Body of pancreas (tissue), 4 donors: ENCODE results near the gene ROBO1. TPM values are rescaled to one million over a fixed set of nuclear protein-coding genes. Genes with fewer than 3 reads are reported as not detected.

Experiments
- ATAC-seq: fragments of 150-250 bp; one replicate; pipeline ENCODE4 v1.9.1; 2016
- DNase-seq, 4 donors: peaks; one replicate each; pipeline ENCODE4 v3.0.0-alpha.2; 2019
- H3K27ac ChIP-seq, 4 donors: fragments of 200-600 bp; sonication (generic); 1 replicate in 3 of 4; 2 replicates in 1 of 4; pipeline versions ENCODE4 v1.5.1 to v1.6.1; 2016 to 2019; ENCODE audit warnings: mild to moderate bottlenecking in 1 of 4, mixed read lengths in 1 of 4, moderate library complexity in 1 of 4
- H3K27me3 ChIP-seq, 2 donors: fragments of 200-600 bp; sonication (generic); one replicate each; pipeline ENCODE4 v1.6.0; 2016; ENCODE audit warnings: mild to moderate bottlenecking in 1 of 2
- H3K36me3 ChIP-seq, 2 donors: fragments of 200-600 bp; sonication (generic); replicated peaks in 1 of 2; 2 replicates each; pipeline ENCODE4 v1.5.1; 2016; ENCODE audit warnings: low read depth in 2 of 2; ENCODE audit not compliant: insufficient read depth in 1 of 2
- H3K4me1 ChIP-seq: fragments of 200-600 bp; sonication (generic); one replicate; pipeline ENCODE4 v1.6.0; 2016
- H3K4me3 ChIP-seq, 2 donors: fragments of 200-600 bp; sonication (generic); 1 replicate in 1 of 2; 2 replicates in 1 of 2; pipeline ENCODE4 v1.5.1; 2016 to 2019
- H3K9me3 ChIP-seq, 3 donors: fragments of 200-600 bp; sonication (generic); 1 replicate in 2 of 3; 2 replicates in 1 of 3; pipeline ENCODE4 v1.5.1; 2016
- POLR2A ChIP-seq, 3 donors: fragments of 450-650 bp; IDR thresholded peaks; one replicate each; pipeline ENCODE4 v1.6.1; 2016; ENCODE audit warnings: antibody characterized with exemption in 3 of 3, mild to moderate bottlenecking in 2 of 3
- WGBS, 2 donors: methylation state at CpG; one replicate each; pipeline ENCODE4 v1.1.5; 2017; 5-methylcytosine and 5-hydroxymethylcytosine counted together
- intact Hi-C: fragments of 100-400 bp; cut with DNase I; formaldehyde crosslinking; loops from one replicate; pipeline ENCODE4 v1.15.1; 2023
- total RNA-seq, 2 donors: library from RNA; depleted of rRNA; stranded (reverse); fragments of >200 nt; gene quantifications; one replicate each; pipeline ENCODE4 v1.1.0, GENCODE V29; 2016
- TF ChIP-seq, protein P1 (sequence below), 7 experiments: fragments of 450-650 bp in 4 of 7; fragments of 200-600 bp in 3 of 7; sonication (generic) in 3 of 7; IDR thresholded peaks; one replicate each; pipeline ENCODE4 v1.5.1; 2016 to 2019; ENCODE audit warnings: antibody characterized with exemption in 7 of 7

ROBO1 gene
- total RNA-seq, 2 donors from 2014 or later = 3.9 to 9.9 TPM

DNA sequence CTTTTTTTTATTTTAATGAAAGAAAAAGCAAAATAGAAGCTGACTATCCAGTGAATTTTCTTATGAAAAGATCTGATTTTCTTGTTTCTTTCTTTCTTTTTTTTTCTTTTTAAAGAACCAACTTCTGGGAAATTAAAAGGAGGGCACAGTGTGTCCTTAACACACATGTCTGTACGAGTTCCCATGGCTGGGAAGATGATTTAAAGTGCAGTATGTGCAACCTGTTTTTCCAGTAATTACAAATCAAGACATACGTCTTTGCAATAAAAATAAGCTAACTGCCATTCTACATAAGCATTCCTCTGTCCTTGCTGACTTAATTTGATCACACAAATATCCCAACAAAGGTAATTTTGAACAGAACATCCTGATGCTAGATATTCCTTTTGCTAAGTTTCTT is 416.1 kb downstream of the ROBO1 start:
- no peak for ATAC-seq

DNA sequence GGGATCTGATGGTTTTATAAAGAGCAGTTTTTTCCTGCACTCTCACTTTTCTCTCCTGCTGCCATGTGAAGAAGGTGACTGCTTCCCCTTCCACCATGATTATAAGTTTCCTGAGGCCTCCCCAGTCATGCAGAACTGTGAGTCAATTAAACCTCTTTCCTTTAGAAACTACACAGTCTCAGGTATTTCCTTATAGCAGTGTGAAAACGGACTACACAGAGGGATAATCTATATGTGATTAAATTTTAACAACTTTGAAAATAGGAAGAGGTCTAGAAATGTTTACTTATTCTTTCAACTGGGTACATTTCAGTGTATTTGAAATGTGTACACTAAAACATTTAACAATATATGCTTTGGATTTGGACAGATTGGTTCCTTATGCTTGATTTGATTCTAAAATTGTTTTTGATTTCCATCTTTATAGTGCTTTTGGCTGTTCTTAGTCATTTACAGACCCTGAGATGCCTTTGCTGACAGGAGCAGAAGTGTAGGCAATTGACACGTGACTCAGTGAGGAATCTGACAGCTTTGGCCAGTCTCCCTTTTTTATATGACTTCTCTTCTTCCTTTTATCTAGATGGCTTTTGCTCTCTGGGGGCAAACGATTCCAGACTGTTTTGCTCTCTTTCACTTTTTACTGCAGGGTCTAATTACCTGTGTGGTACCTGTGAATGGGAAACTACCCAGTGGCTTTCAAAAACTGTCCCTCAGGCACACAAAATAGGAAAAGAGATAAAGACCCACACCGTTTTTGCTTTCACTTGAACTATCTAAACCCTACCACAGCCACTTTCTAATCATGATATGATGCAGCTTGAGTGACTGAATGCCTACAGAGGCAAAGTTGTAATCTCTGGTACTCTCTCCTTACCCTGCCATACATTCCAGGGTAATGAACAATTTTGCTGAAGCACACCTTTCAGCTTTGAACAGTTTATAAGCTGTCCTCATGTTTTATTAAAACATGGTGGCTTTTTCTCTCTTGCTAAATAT is 422.6 kb downstream of the ROBO1 start:
- no peak overlapping the region for H3K4me3 ChIP-seq
- no peak overlapping the region for H3K27ac ChIP-seq
- DNase-seq = no peak
- WGBS, 2 donors = 16 to 21% methylated on average over 4 of the region's 4 CpGs
- no peaks in the 10 kb centered on the region for H3K9me3 ChIP-seq
- no peaks in the 10 kb centered on the region for H3K4me1 ChIP-seq
- H3K27me3 ChIP-seq = no peaks in the 10 kb centered on the region
- intact Hi-C loops = no loop called here
- no peak for ATAC-seq
- TF ChIP-seq, protein P1, sequence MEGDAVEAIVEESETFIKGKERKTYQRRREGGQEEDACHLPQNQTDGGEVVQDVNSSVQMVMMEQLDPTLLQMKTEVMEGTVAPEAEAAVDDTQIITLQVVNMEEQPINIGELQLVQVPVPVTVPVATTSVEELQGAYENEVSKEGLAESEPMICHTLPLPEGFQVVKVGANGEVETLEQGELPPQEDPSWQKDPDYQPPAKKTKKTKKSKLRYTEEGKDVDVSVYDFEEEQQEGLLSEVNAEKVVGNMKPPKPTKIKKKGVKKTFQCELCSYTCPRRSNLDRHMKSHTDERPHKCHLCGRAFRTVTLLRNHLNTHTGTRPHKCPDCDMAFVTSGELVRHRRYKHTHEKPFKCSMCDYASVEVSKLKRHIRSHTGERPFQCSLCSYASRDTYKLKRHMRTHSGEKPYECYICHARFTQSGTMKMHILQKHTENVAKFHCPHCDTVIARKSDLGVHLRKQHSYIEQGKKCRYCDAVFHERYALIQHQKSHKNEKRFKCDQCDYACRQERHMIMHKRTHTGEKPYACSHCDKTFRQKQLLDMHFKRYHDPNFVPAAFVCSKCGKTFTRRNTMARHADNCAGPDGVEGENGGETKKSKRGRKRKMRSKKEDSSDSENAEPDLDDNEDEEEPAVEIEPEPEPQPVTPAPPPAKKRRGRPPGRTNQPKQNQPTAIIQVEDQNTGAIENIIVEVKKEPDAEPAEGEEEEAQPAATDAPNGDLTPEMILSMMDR (IDR thresholded peaks at IDR 0.05) = no peak
- TF ChIP-seq POLR2A (IDR thresholded peaks at IDR 0.05) = no peak
- no peaks in the 10 kb centered on the region for H3K36me3 ChIP-seq

More for the DNA sequence above, 416.1 kb downstream of the ROBO1 start:
- Histone ChIP-seq H3K4me3 (no peak overlapping the region), H3K4me1 (no peaks in the 10 kb centered on the region), H3K27ac (no peak overlapping the region), H3K36me3 (no peaks in the 10 kb centered on the region), H3K9me3 (no peaks in the 10 kb centered on the region), H3K27me3 (no peaks in the 10 kb centered on the region)
- TF ChIP-seq, protein P1 (IDR thresholded peaks at IDR 0.05) = no peak
- TF ChIP-seq POLR2A (IDR thresholded peaks at IDR 0.05) = no peak
- intact Hi-C loops = no loop called here
- 38 to 43% methylated on average over 2 of the region's 2 CpGs for whole genome bisulfite sequencing, 2 donors
- DNase-seq = no peak

DNA sequence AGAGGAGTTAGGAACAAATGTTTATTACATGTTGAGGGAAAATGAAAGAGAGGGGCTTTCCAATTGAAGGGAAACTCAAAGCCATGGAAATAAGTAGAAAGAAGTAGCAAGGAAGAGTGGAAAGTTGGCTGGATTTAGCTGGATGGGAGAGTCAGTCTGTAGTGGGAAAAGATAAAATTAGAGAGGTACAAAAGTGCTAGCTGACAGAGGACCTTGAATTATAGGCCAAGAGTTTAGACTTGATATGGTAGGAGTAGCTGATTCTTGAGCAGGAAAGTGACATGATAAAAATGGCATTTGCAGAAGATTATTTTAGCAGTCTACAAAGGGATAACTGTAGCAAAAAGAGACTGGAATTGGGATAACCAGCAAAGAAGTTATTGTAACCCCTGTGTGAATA is 425.8 kb downstream of the ROBO1 start:
- H3K4me1 ChIP-seq = no peaks in the 10 kb centered on the region
- H3K27me3 ChIP-seq = no peaks in the 10 kb centered on the region
- TF ChIP-seq, protein P1 (IDR thresholded peaks at IDR 0.05) = no peak
- no peak for TF ChIP-seq POLR2A (IDR thresholded peaks at IDR 0.05)
- no peak overlapping the region for H3K4me3 ChIP-seq
- no peaks in the 10 kb centered on the region for H3K36me3 ChIP-seq
- DNase-seq (no peak), ATAC-seq (no peak)
- H3K9me3 ChIP-seq = no peaks in the 10 kb centered on the region
- intact Hi-C loops = no loop called here
- no peak overlapping the region for H3K27ac ChIP-seq

DNA sequence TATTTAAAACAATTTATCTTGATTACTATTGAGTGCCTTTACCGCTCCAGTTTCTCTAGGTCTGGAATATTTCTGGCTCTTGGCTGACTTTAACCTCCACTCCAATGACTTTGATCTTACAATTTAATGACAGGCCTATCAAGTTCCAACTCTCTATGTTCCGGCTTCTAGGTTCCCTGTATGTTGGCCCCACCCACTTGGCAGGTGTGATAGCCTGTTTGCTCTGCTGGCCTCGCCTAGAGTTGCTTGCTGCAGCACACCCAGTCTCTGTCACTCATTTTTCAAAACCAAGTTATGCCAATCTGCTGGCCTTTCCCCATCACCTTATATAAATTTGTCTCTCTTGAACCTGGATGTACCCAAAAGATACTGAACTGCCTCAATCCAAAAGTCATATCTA is 428.0 kb downstream of the ROBO1 start:
- Histone ChIP-seq H3K4me3 (no peak overlapping the region), H3K4me1 (no peaks in the 10 kb centered on the region), H3K27me3 (no peaks in the 10 kb centered on the region), H3K36me3 (no peaks in the 10 kb centered on the region), H3K9me3 (no peaks in the 10 kb centered on the region), H3K27ac (no peak overlapping the region)
- intact Hi-C loops = no loop called here
- 23 to 34% methylated on average over 3 of the region's 3 CpGs for WGBS, 2 donors
- TF ChIP-seq POLR2A (IDR thresholded peaks at IDR 0.05) = no peak
- TF ChIP-seq, protein P1 (IDR thresholded peaks at IDR 0.05) = no peak
- DNase-seq (peak; percentile 13 to 62 (median 32)), ATAC-seq (no peak)

DNA sequence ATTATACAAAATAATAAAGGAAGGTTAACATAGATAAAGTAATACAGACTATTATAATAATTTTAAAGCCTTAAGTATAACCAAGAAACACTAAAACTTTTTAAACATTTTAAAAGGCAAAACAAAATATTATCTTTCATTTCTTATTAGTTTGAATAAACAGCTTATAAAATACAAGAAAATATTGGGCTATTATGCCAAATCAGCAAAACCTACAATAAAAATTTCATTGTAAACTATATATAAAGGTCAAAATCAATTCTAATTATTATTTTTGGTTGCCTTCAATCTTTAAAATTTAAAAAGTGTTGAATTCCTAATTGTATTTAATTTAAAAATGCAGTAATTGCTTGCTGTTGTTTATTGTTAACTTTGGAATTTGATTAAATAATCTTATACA is 430.0 kb downstream of the ROBO1 start:
- Histone ChIP-seq H3K4me3 (no peak overlapping the region), H3K36me3 (no peaks in the 10 kb centered on the region), H3K27me3 (no peaks in the 10 kb centered on the region), H3K9me3 (no peaks in the 10 kb centered on the region), H3K4me1 (no peaks in the 10 kb centered on the region), H3K27ac (no peak overlapping the region)
- intact Hi-C loops = no loop called here
- TF ChIP-seq, protein P1 (IDR thresholded peaks at IDR 0.05) = no peak
- TF ChIP-seq POLR2A (IDR thresholded peaks at IDR 0.05) = no peak
- ATAC-seq (no peak), DNase-seq (no peak)
